Glomerular visceral epithelial cell (primary cell): ENCODE data around the gene SNRK.

Experiments used
- DNase-seq: peaks from one replicate; pipeline ENCODE4 v3.0.0-alpha.2; 2016; ENCODE audit errors: extremely low spot score

SNRK gene

DNA sequence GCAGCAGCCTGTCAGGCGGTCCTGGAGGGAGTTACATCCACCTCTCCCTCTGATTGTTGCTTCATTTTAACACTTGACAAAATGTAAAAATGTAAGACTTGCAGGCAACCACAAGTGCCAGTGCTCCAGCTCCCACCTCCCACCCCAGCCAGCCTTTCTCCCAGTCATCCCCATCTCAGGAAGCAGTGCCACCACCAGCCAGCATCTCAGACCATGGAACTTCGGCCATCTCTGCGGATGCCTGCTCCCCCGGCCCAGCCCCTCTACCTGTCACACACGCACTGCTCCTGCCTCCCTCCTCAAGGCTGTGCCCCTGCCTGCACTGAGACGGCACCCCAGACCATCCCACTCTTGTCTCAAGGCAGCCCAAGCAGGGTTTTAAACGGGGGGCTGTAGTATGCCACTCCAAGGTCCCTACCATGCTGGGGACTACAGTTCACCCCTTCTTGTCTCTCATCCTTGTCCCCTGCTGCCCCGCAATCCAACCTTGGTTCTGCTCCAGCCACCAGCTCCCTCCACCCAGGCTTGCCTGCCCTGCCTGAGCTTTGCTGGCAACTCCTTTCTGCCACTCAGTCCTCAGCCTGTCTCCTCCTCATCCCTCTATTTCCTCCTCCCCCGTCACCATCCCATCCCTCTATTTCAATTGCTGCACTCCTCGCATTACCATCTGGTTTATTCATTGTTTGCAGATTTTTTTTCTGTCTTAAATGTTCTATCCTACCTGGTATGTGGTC, 85.8 kb downstream of the SNRK start:
- no peak for DNase-seq

DNA sequence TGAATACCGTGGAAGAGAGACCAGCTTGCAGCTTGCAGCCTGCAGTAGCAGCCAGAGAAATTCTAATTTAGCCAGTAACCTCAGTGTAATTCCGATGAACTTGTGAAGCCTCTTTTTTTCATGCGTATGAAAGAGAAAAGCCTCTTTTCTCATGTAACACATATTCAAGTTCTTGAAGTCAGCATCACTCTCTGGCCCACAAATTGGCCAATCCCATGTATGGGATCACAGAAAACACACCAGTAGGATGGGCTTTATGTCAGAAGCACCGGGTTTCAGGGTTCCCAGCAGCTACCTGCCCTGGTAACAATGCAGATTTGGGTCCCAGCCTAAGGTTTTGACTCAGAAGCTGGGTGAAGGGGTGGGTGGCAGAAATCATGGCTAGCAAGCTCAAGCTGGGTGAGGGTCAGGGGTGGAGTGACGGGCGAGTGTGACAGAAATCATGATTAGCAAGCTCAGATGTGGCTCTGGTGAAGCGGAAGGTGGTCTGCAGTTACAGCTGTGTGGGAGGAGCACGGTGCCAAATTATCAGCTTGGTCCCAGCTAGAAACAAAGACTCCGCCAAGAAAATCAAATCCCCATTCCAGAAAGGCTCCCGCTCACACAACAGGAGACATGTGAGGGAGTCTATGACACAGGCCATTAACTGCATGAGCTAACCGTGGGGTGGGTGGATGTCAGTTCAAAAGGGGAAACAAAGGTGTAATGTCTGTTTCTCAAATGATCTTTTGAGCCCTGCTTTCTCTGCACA, 86.6 kb downstream of the SNRK start:
- DNase-seq: no peak

DNA sequence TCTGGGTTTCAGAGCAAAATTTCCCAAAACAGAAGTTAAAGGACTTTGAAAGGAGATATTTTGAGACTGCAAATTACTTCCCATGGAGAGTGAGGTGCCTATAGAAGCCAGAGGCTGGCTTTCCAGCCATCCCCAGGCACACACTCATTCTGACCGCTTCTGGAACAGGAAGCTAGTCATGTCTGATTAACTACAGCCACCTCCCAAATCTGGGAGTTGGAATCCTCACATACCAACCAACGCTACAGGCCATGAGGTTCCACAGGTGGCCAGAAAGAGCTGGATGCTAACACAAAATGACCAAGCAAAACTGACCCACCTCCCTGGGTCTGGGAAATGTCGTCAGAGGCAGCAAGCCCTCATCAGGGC, 87.2 kb downstream of the SNRK start:
- DNase-seq: no peak

DNA sequence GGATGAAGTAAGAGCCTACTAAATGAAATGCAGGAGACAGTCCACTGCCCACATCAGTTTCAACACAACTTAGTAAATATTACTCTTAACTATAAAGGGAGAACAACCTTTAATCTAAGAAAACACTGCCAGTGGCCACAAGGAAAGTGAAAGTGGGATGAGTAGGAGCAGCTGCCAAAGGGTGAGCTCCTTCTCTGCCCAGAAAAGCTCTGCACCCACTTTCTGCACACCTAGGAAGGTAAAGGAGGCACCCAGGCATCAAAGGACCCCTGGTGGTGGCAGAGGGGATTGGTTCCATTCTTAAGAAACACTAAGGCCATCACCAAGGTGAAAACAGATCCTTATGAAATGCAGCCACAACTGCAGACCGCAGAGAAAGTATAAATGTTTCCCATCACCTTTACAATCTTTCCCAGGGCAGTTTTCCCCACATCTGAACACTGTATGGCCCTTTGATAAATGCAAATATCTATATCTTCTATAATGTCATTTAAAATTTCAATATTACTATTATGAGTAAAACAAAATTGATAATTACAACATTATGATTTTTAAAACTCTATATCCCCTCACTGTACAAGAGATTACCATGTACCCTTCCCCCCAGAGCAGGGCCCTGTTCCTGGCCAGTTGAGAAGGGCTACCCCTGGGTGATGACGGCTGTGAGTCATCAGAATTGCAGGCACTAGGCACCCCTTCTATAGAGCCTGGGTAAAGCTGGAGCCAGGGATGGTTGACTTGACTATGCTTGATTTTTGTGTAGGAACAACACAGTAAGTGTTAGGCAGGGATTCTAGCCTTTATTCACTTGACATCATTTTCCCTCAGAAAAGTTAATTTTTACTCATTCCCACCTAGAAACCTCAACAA, 92.0 kb downstream of the SNRK start:
- peak; percentile 47 for DNase-seq

DNA sequence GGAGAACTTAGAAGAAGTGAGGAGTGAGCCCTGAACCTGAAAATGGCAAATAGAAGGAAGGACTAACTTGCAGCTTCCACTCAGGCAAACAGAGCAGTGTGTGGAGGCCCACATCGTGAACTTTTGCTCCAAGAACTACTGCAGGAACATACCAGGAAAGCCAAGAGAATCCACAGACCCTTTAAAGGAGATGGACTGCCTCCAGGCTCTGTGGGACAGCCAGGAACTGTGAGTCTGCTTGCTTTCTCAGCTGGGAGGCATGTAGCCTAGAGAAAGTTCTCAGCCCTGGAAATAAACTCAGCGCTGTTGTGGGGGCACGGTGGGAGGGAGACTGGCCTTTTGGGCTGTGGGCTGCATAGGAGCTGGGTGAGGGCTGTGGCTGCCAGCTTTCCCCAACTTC, 93.0 kb downstream of the SNRK start:
- no peak for DNase-seq

DNA sequence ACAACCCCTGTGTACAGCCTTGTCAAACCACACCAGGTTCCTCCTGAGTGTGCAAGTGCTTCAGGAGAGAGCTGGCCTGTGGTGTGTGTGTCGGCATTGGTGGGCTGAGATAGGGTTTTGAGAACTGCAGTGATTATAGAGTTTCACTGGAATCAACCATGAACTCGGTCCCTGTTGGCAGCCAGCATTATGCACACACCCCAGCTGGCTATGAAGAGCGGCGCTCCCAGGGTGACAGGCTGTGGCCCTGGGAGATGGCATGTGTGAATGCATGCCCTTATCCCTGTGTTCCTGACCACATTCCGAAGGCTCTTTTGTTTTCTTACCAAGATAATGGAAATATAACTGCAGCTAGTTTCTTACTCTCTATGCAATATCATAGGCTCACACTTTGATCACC, 101.8 kb downstream of the SNRK start:
- DNase-seq: no peak

DNA sequence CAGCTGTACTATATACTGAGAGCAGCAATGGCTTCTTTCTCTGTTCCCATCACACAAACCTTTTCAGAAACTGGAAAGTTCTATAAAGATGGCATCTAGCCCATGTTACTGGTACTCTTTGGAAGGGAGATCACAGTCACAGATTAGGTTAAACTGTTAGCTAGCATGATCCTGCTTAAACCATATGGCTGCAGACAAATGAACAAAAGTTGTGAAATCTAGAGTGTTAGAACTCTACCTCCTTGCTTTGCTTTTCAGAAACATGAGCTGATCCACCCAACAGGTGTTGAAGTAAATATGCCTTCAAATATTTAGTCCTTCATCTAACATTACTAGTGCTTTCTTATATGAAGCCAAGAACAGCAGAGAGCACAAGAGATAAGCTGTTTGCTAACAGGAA, 102.6 kb downstream of the SNRK start:
- no peak for DNase-seq

DNA sequence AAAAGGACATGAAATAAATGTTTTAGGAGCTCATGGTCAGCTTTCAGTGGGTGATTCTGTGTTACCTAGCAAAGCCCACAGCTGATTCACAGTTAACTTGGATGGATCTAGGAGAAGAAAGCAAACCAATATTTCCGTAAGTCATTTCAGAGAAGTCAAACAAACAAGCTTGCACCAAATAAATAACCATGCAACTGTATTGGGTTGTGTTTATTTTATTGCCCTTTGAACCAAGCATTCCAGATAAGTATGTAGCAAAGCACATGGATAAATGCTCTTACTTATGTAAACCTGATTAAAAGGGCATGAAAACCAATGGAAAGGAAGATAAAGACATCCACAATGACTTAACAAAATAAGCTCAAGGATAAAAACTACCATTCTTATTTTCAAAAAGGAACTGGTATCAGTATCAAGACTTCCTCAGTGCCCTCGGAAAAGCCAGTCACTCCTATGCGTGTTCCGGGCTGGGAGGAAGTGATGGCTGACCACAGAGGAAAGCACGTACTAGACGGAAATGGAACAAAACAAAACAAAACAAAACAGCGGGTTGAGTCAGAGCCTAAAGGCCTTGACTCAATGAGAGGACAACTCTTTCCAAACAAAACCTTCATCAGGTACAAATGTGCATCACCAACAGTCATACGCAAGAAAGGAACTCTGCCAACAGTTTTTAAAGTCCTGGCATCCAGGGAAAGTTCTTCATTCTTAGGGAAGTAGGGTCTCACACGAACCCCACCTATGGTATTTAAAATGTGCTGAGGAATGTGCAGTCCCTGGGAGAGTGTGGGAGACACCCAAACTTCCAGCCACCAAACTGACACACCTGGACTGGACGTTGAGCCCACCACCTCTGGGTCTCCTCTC, 103.3 kb downstream of the SNRK start:
- peak; percentile 7 for DNase-seq

DNA sequence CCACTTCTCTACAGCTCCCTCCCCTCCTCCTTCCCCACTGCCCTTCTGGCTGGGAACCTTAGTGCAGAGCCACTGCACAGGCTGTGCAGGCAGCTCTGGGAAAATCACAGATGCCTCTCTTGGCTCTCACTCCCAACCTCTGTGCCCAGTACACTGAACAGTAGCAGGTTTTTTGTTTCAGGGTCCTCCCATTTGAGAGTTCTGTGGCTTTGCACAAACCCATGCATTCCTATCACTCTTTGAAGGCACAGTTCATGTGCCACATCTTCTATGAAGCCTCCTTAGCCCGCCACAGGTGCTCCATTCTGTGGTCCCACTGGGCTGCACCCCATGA, 103.9 kb downstream of the SNRK start:
- DNase-seq: no peak

DNA sequence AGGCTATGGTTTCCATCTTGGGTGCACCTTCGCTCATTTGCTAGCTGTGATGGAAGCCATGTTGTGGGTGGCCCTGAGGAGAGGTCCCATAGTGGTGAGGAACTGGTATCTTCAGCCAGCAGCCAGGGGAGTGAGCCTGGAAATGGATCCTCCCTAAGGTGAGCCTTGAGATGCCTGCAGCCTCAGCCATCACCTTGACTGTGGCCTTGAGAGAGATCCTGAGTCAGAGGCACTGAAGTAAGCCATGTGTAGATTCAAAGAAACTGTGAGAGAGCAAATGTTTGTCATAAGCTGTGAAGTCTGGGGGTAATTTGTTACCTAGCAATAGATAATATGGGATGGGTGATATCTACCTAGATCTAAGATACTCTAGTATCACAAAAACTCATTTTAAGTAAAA, 105.3 kb downstream of the SNRK start:
- no peak for DNase-seq

DNA sequence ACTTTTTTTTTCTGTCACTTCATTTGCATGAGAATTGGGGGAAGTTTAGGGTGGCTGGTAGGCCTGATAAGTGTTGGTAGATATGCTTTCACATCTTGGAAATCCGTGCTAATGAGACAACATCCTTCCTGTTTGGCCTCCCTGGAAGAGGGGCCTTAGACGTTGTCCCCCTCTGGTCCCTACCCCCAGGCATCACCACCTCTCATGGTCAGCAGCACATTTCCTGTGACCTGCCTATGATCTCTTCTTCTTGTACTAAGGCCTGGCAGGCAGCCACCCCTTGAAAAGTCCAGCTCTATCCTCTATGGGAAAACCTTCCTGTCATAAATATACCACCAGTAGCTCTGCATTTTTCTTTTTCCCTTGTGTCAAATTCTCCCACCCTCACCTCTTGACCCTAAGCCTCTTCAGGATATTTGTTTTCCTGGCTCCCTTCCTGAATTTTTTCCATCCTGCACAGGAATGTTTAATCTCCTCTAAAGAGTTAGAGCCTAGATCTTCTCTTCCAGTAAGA, 107.8 kb downstream of the SNRK start:
- no peak for DNase-seq

DNA sequence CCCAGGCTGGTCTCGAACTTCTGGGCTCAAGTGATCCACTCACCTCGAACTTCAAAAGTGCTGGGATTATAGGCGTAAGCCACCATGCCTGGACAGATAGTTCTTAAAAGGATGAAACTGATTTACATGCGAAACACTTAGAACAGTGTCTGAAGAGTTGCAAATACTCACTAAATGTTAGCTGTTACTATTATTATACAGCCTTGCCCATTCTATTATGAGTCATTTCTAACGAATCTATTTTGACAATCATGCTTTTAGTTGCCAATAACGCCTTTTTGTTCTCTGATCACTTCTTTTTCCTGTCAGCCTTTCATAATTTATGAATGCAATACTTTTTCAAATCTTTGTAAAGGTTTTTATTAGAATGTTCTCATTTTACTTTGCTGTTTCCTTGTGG, 112.7 kb downstream of the SNRK start:
- no peak for DNase-seq

DNA sequence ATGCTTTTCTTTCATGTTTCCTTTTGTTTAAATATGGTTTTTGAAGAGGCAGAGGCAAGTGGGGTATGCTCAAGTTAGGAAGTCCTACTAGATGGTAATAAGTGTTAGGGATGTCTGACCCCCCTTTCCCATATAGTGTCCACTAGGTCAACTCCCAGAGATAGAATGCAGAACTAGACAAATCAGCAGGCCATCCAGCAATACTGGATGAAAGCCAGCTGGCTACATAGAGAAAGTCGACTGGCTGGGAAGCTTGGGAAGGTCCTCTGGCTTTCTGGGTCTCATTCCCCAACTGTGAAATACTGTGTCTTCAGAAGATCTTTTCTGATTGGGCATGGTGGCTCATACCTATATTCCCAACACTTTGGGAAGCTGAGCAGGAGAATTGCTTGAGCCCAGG, 113.8 kb downstream of the SNRK start:
- no peak for DNase-seq
